Left cardiac atrium (tissue), 4 donors: ENCODE measurements around the gene CUX1. TPM values are rescaled to one million over a fixed set of nuclear protein-coding genes. Genes with fewer than 3 reads are reported as not detected.
A peak's percentile ranks its signal among the peaks of the same experiment; 100 is the strongest.
"Not testable (repeated sequence)": the region's sequence is repeated elsewhere in the genome, so short reads cannot be mapped to it uniquely, and the experiment has no call there.

ENCODE experiments used
- ATAC-seq, 2 donors: fragments of 200-7000 bp; cut with Tn5 transposase; one replicate each; pipeline ENCODE4 v1.9.1; 2020; ENCODE audit warnings: mild to moderate bottlenecking in 2 of 2, moderate library complexity in 2 of 2
- DNase-seq: peaks from one replicate; pipeline ENCODE4 v3.0.0-alpha.2; 2020
- intact Hi-C, 2 donors: fragments of 100-400 bp; cut with DNase I; formaldehyde crosslinking; loops; one replicate each; pipeline versions ENCODE4 v1.14.1 to v1.15.1; 2022 to 2023
- total RNA-seq, 2 donors: library from RNA; stranded (reverse); fragmentation: NEBNext Ultra II Directional; extraction: Animal tissue kit (Norgen Biotek cat#: 25700); gene quantifications; one replicate each; pipeline ENCODE4 v1.2.1, GENCODE V29; 2021
- donor health status: DM: no; HTN: yes; CAD: no.
- donor health status: DM: no; HTN: yes; CAD: no; lungs with severe emphysema.
- donor health status: DM: yes; HTN: yes; CAD: no.
- donor health status: Dilated cardiomyopathy.

CUX1 gene
- total RNA-seq, 2 donors from 2014 or later, result 81.6 to 108 TPM

GRCh38 chr7:102040569-102040968, 223.1 kb downstream of the CUX1 start:
- ATAC-seq (peak; percentile 4 to 34), DNase-seq (peak; percentile 41)
- intact Hi-C loops, result no loop called here

GRCh38 chr7:102042016-102042656, 224.7 kb downstream of the CUX1 start:
- intact Hi-C loops, result no loop called here
- DNase-seq (no peak), ATAC-seq (peak in 1 of 2 donors; percentile 59)

DNA sequence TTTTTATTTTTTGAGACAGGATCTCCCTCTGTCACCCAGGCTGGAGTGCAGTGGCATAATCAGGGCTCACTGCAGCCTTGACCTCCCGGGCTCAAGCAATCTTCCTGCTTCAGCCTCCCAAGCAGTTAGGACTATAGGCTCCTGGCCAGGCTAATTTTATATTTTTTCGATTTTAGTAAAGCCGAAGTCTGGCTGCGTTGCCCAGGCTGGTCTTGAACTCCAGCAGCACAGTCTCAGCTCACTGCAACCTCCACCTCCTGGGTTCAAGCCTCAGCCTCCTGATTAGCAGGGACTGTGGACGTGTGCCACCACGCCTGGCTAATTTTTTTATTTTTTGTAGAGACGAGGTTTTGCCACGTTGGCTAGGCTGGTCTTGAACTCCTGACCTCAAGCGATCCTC, 225.4 kb downstream of the CUX1 start:
- intact Hi-C loops, DNase-seq, ATAC-seq: not testable (repeated sequence)

DNA sequence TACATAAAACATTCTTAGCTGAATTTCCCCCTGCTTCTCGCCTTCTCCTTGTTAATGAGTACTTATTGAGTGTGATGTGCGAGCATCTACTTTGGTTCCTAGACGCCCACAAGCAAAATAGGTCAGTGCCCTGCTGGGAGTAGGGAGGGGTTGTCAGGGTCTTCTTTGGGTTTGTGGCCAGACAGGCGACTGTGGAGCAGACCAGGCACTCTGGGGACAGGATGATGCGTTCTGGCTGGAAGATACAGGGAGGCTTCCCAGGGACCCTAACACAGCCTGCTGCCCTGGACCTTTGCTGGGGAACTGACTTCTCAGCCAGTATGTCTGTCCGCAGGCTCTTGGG, 227.2 kb downstream of the CUX1 start:
- ATAC-seq (no peak), DNase-seq (no peak)
- intact Hi-C loops, result no loop called here

- peak; percentile 54 to 77 for ATAC-seq
- DNase-seq, result peak; percentile 70
- intact Hi-C loops, result no loop called here
Observed at GRCh38 chr7:102044984-102045673, 227.7 kb downstream of the CUX1 start.

- no peak for ATAC-seq
- DNase-seq, result no peak
- intact Hi-C loops, result no loop called here
Observed at GRCh38 chr7:102045681-102046372, 228.4 kb downstream of the CUX1 start.

DNA sequence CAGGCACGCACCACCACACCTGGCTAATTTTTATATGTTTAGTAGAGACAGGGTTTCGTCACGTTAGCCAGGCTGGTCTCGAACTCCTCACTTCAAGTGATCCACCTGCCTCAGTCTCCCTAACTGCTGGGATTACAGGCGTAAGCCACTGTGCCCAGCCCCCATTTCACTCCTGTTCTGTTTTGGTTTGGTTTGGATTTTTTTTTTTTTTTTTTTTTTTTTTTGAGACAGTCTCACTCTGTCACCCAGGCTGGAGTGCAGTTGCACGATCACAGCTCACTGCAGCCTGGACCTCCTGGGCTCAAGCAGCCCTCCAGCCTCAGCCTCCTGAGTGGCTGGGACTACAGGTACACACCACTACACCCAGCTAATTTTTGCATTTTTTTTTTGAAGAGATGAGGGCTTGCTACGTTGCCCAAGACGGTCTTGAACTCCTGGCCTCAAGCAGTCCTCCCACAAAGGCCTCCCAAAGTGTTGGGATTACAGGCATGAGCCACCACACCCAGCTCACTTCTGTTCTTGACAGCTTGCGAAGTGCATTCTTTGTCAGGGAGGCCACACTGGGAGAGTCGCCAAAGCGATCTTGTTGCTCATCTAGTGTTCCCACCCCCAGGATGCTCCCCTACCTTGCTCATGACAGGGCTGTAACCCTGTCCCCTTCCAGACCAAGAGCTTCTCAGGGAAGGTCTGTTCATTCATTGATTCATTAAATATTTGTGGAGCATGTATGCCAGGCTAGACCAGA, 229.1 kb downstream of the CUX1 start:
- ATAC-seq (no peak), DNase-seq (no peak)
- intact Hi-C loops, result no loop called here

- no peak for DNase-seq
- ATAC-seq, result no peak
- intact Hi-C loops, result no loop called here
Observed at GRCh38 chr7:102047167-102047566, 229.7 kb downstream of the CUX1 start.

GRCh38 chr7:102049765-102050164, 232.3 kb downstream of the CUX1 start:
- no peak for ATAC-seq
- DNase-seq, result no peak
- intact Hi-C loops, result no loop called here

DNA sequence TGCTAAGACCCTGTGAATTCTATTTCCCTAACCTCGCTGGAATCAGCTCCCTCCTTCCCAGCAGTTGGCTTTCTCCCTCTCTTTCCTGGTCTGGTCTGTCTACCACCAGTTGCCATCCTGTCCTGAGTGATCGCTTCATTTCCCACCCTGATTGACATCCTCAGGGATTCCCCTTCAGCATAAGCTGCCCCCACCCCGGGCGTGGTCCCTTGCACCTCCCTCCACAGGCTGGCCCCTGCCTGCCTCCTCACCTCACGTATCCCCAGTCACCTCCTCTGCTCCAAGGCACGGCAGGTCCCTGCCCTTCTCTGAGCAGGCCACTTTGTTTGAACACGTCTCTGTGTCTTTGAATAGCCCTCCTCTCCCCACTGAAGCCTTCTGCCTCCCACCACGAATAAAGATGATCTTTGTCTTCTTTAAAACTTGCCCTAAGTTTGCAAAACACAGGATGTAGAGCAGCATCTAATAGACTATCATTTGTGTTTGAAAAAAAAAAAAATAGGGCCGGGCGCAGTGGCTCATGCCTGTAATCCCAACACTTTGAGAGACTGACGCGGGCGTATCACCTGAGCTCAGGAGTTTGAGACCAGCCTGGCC, 233.5 kb downstream of the CUX1 start:
- ATAC-seq (peak in 1 of 2 donors; percentile 21), DNase-seq (no peak)
- intact Hi-C loops, result no loop called here

GRCh38 chr7:102051736-102052135, 234.3 kb downstream of the CUX1 start:
- ATAC-seq, intact Hi-C loops, DNase-seq: not testable (repeated sequence)

DNA sequence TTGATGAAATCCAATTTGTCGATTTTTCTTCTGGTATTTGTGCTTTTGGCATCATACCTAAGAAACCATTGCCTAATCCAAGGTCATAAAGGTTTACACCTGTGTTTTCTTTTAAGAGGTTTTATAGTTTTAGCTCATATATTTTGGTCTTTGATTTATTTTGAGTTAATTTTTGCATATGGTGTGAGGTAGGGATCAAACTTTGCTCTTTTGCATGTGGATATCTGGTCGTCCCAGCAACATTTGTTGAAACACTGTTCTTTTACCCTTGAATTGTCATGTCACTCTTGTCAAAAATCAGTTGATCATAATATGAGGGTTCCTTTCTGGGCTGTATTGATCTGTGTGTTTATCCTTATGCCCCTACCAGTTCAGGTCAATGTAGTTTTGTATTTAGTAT, 236.7 kb downstream of the CUX1 start:
- DNase-seq (no peak), ATAC-seq (no peak)
- intact Hi-C loops, result no loop called here

GRCh38 chr7:102055181-102055976, 238.0 kb downstream of the CUX1 start:
- DNase-seq (no peak), ATAC-seq (no peak)
- intact Hi-C loops, result no loop called here

- ATAC-seq (no peak), DNase-seq (no peak)
- intact Hi-C loops, result no loop called here
Observed at GRCh38 chr7:102059524-102059923, 242.1 kb downstream of the CUX1 start.

DNA sequence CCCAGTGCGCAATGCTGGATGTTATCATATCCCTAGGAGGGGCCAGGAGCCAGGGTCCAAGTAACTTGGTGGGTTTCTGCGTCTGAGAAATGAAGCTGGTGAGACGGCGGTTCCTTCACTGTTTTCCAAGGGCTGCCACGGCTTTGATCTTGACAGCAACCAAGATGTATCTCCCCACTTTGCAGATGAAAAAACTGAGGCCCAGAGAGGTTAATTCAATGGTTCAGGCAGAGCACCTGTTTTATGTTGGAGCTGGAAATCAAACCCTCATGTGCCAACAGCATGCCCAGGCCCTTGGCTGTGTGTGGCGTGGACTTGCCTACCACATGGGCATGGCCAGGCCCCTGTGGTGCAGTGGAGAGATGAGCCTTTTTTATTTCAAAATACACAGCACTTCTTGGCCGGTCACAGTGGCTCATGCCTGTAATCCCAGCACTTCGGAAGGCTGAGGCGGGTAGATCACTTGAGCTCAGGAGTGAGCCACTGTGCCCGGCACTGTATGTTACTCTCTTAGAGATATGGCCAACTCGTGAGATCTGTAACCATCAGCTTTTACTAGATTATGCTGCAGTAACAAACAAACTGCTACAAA, 244.0 kb downstream of the CUX1 start:
- DNase-seq (no peak), ATAC-seq (no peak)
- intact Hi-C loops, result no loop called here

DNA sequence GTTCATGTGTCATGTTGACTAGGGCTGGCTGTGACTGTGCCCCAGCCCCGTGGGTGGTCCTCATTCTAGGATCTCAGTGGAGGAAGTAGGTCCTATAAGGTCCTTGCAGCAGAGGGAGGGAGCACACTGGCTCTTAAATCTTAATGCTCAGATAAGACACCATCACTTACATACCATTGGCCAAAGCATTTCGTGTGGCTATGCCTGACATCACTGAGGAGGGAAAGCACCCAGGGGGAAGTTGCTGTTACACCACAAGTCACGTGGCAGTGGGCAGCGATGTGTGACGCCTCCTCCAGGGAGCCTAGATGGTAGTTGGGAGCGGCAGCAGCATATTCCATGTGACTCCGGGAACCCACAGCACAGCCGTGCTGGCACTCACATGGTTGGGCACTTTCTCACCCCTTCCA, 244.6 kb downstream of the CUX1 start:
- intact Hi-C loops, result no loop called here
- peak; percentile 46 for DNase-seq
- ATAC-seq, result no peak

DNA sequence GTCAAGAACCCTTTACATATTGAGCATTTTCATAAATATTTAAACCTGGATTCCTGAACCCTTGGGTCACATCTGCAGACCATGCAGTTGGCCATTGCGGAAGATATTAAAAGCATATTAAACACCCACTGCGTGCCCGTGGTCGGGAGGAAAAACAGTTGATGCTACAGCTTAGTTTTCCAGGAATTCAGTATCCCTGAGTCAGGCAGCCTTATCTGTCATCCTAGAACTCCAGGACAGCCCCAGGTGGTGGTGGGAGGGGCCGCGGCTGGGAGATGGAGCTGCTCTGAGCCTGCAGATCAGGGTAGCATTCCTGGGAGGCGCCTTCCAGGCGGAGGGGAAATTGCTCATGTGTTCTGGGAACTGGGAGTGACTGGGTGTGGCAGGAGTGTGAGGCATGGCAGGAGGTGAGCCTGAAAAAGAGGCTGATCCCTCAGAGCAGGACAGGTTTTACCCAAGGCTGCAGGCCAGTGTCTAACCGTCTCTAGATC, 246.3 kb downstream of the CUX1 start:
- intact Hi-C loops, result no loop called here
- peak; percentile 58 to 78 for ATAC-seq
- DNase-seq, result peak; percentile 57

- intact Hi-C loops, result no loop called here
- DNase-seq (peak; percentile 33), ATAC-seq (peak; percentile 44 to 65)
Observed at GRCh38 chr7:102064361-102065025, 247.1 kb downstream of the CUX1 start.
